T-helper 1 cell (primary cell): Measurements from ENCODE around the gene HPN.
"Not testable (repeated sequence)": the region's sequence is repeated elsewhere in the genome, so short reads cannot be mapped to it uniquely, and the experiment has no call there.

Experiments
- DNase-seq, 5 donors: peaks; one replicate each; pipeline ENCODE4 v3.0.0-alpha.2; 2012 to 2020
- total RNA-seq, 4 donors: gene quantifications; one replicate each; lab custom pipeline; 2026; lab: John Stamatoyannopoulos, UW

HPN gene
- total RNA-seq, result 0 to 0.12 (median 0) reads per million in 4 donors

DNA sequence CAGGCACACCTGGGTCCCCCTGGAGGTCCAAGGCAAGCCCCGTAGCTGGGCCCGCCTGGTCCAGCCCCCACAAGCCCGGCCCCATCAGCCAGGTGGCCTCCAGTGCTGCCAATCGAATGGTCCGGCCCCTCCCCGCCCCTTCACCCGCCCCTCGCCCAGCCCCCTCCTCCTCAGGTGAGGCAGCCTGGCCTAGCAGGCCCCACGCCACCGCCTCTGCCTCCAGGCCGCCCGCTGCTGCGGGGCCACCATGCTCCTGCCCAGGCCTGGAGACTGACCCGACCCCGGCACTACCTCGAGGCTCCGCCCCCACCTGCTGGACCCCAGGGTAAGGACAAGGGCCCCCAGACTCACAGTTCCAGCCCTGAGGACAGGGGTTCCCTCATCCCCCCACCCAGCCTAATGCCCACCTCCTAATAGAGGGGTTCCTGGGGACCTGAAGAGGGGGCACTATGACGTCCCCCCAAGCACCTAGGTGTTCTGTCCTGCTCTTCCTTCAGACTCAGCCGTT is at the start of gene HPN:
TSS of gene HPN (plus strand) at position 174 of the 508 bp plus-strand sequence. CDS start 786 bp downstream, outside the sequence.
- DNase-seq, result no peak

DNA sequence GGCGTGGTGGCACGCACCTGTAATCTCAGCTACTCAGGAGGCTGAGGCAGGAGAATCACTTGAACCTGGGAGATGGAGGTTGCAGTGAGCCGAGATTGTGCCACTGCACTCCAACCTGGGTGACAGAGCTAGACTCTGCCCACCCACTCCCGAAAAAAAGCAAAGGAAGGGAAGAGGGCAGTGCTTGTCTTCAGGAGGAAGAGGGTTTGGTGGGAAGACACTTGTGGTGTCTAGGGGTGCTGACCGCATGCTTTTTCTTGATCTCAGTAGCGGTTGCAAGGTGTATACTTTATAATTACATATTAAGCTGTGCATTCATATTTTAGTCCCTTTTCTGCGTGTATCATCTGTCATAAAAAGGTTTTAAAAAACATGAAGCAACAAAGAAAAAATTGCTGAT is 48.9 kb upstream of the HPN start:
- DNase-seq, result not testable (repeated sequence)

DNA sequence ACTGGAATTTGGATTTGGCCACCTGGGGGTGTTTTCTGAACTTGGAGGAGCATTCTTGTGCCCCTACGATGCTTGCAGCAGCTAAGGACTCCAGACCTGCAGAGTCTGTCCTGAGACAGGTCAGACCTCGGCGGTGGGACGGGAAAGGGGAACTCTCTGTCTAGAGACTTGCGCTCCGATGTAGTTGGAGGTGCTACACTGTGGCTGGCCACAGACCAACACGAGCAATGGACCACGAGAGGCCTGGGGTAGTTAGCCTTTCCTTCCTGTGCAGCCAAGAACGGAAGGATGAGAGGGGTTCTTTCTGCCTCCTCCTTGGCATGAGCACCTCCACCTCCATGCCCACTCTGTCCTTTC is 47.3 kb upstream of the HPN start:
- no peak for DNase-seq

DNA sequence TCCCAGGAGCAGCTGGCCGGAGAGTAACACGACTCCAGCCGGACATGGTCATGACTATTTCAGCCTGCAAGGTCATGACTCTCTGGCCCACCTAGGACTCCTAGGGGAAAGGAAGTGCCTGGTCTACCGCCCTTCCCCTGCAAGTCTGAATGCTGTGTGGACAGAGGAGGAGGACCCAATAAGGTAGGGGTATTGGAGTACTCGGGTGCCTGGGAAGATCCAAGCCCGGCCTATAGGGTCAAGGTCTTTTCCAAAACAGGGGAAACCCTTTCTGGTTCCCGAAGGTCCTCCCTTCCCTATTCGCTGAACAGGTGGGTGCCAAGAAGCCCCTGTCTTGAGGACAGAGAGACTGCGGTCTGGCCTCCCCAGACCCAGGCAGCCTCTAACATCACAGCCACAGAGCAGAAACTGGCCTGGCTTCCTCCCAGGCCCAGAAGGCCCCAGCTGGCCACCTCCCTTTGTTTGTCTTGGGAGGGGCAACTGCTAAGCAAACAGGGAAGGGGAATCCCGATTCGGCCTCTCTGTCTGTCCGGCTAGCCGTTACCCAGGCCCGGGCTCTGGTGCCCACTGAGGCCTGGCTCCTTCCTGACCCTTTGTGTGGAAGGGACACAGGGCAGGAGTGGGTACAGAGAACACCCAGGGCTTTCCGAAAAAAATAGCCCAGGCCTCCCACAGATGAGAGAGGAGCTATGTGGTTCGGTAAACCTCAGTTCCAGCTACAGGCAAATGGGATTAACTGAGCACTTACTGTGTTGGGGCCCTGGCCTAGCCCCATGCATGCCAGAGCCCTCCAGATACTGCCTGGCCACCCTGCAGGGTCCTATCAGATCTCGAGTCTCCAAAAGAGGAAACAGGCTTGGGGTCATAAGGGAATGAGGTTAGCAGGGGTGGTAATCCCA is 46.6 kb upstream of the HPN start:
- no peak for DNase-seq

DNA sequence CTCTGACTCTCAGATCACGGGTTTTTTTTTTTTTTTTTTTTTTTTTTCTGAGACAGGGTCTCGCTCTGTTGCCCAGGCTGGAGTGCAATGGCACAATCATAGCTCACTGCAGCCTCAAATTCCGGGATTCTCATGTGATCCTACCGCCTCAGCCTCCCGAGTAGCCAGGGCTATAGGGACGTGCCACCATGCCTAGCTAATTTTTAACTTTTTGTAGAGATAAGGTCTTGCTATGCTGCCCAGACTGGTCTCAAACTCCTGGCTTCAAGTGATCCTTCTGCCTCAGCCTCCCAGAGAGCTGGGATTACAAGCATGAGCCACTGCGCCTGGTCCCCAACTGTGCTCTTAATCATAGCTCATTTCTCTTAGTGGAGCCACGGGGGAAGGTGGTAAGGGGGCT is 46.0 kb upstream of the HPN start:
- DNase-seq, result no peak

DNA sequence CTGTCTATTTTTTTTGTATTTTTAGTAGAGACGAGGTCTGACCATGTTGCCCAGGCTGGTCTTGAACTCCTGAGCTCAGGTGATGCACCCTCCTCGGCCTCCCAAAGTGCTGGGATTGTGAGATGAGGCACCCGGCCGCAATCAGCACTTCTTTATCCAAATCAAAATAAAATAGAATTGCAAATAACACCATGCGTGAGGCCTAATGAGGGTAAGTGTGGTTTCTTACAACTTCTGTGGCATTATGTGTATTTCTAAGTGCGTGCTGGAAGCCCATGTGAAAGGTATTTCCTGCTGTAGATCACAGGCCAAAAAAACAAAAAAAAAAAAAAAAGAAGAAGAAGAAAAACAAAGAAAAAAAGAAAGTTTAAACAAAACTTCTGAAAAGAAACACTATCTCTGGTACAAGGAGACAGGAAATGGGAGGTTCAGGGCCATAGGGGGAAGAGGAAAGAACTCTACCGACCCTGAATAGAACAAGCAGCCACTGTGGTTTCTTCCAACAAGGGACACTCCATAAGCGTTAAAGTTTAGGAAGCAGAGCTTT is 44.4 kb upstream of the HPN start:
- DNase-seq, result no peak

GRCh38 chr19:34998224-34998623 is 43.3 kb upstream of the HPN start:
- DNase-seq, result not testable (repeated sequence)

GRCh38 chr19:34998777-34999497 is 42.6 kb upstream of the HPN start:
- DNase-seq, result no peak

DNA sequence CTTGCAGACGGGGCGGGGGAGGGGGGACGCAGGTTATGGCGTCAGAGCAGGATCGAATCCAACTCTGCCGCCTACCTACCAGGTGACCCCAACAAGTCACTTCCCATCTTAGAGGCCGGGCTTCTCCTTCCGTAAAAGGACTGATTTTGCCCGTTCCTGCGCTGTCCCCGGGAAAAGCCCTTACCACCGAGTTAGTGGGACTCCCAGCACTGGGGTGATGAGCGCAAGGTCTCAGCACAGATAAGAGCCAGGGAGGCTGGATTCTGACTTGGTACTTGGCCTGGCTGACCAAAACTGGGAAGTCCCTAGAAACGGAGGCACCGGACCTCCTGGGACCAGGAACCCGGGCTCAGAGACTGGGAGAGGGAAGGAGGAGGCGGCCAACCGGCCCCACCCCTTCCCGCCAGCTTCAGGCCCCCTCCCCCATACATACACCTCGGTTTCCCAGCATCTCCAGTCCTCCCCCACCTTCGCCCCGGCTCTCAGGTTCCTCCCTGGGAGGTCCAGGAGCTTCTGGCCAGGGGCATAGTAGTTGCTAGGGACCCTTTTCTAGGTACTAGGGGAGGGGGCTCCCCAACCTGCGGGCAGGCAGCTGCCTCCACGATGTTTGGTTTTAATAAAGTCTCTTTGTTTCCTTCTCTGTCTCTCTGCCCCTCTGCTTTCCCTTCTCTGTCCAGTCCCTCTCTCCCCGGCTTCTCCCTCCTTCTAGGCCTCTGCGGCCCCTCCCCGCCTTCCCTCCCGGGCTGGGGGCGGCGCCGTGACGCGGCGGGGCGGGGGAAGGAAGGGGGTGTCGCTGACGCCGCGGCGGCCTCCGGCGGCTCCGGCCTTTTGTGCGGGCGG is 41.8 kb upstream of the HPN start, which contains the start of gene GRAMD1A:
TSS of gene GRAMD1A (plus strand) at position 826 of the 840 bp plus-strand sequence. CDS start 156 bp downstream, outside the sequence.
- peak; percentile 42 to 76 (median 46) for DNase-seq

- DNase-seq, result no peak
Observed at GRCh38 chr19:35000338-35000646, 41.2 kb upstream of the HPN start.

- peak in 3 of 5 donors; percentile 41 to 73 (median 54) for DNase-seq
Observed at GRCh38 chr19:35000647-35001501, 40.6 kb upstream of the HPN start.

- DNase-seq, result no peak
Observed at GRCh38 chr19:35002037-35002535, 39.4 kb upstream of the HPN start.

DNA sequence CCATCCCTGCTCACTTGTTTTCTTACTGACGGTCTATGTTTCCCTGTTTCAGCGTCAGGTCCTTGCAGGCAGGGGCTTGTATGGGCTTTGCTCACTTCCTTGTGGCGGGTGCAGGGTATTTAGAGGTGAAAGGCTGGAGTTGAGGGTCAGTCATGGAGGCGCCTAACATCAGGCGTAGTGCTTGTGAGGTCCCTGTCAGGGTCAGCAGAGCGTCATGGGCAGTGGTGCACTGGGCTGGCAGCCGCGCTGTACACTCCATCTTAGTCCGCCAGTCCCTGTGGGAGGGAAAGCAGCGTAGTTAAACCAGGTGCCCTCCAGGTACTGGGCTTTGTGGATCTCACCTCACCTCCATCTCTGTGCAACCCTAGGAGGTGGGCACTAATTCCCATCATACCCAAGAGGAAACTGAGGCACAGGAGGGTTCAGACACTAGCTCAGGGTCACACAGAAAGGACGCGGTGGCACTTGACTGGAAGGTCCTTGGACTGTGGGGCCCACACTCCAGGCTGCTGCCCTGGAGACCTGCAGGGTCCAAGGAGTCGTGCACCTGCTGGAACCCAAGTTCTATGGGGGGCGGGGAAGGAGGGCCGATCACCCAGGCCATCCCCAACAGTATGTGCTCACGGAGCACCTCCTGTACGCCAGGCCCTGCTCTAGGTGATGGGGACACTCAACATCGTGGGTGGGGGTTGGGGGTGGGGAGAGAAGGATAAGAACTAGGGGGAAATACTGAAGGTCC is 36.8 kb upstream of the HPN start:
- DNase-seq, result no peak

DNA sequence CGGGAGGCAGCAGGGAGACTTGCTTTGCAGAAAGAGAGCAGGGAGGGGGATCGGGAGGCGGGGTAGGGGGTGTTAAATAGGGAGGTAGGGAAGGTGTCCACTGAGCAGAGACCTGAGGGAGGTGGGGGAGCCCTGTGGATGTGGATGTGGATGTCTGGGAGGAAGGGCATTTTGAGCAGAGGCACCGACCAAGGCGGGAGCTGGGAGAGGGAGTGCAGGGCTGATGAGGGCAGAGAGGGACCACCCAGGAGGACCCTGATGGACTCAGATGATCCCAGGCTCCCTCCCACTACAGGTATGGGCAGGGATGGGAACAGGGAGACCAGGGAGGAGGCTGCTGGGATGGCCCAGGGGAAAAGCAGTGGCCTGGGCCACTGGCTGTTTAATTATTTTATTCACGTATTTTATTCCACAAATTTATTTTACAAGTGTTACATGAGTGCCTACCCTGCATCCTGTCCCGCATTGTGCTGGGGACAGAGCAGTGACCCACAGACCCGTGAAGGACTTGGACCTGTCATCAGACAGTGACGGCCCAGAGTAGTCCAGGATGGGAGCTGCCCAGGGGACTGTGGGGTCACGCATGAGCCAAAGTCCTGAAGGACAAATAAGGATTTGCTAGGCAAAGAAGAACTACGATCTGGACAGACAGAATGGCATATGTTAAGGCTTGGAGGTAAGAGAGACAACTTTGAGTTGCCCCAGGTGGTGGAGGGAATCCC is 36.1 kb upstream of the HPN start:
- no peak for DNase-seq

DNA sequence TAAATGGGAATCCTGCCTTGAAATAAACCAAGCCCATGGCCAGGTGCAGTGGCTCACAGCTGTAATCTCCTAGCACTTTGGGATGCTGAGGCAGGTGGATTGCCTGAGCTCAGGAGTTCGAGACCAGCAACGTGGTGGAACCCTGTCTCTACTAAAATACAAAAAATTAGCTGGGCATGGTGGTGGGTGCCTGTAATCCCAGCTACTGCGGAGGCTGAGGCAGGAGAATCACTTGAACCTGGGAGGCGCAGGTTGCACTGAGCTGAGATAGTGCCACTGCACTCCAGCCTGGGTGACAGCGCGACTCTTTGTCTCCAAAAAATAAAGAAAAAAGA is 35.5 kb upstream of the HPN start:
- DNase-seq, result not testable (repeated sequence)

DNA sequence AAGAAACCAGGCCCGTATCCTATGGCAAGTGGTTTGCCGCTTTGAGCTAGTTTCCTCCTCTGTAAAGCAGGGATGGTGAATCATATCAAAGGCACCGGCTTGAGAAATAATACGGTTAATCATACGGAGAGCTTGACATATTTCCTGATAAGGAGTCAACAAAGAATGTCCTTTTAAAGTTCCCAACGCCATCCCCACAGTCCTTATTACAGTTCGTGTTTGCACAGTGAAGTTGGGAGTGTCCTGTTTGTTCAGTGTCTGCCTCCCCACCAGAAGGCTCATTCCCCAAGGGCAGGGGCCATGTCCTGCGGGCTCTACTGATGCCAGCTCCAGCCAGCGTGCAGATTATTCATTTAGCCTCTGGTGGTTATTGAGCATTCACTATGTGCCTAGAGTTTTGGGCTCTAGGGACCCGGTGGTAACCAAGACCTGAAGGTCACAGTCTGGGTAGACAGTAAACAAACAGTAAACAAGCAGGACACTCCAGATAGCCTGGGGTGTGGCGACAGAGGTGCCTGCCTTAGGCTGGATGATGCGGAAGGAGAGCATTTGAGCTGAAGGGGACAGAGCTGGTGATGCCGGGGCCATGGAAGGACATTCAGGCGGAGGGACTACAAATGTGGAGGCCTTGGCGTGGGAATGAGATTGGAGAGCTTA is 35.1 kb upstream of the HPN start:
- DNase-seq, result no peak

DNA sequence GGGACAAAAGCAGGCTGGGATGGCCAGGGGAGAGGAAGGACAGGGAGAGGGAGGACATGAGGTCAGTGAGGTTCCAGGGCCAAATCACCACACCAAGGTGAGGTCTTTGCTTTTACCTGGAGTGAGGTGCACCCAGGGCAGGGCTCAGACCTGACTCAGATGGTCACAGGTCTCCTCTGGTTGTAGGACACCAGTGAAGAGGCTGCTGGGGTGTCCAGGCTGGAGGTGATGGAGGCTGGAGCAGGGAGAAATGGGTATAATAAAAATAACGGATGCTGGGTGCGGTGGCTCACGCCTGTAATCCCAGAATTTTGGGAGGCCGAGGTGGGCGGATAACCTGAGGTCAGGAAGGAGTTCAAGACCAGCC is 34.5 kb upstream of the HPN start:
- no peak for DNase-seq

DNA sequence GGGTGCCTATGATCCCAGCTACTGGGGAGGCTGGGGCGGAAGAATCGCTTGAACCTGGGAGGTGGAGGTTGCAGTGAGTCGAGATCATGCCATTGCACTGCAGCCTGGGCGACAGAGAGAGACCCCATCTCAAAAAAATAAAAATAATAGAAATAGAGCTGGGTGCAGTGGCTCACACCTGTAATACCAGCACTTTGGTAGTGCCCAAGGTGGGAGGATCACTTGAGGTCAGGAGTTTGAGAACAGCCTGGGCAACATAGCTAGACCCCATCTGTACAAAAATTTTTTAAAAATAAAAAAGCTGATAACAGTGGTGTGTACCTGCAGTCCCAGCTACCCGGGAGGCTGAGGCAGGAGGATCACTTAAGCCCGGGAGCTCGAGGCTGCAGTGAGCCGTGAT is 34.1 kb upstream of the HPN start:
- DNase-seq, result not testable (repeated sequence)

GRCh38 chr19:35008891-35009341 is 32.6 kb upstream of the HPN start:
- DNase-seq, result no peak
